HG03575 (cell line): ENCODE measurements around the gene NFE2L3.
"Not testable (repeated sequence)": the region's sequence is repeated elsewhere in the genome, so short reads cannot be mapped to it uniquely, and the experiment has no call there.

Source experiments
- ATAC-seq: cut with Tn5 transposase; IDR thresholded peaks from one replicate; pipeline ENCODE4 v1.9.1; 2021; ENCODE audit not compliant: unreplicated experiment, insufficient number of reproducible peaks, low FRiP score; ENCODE audit errors: extremely low read depth

The NFE2L3 gene

DNA sequence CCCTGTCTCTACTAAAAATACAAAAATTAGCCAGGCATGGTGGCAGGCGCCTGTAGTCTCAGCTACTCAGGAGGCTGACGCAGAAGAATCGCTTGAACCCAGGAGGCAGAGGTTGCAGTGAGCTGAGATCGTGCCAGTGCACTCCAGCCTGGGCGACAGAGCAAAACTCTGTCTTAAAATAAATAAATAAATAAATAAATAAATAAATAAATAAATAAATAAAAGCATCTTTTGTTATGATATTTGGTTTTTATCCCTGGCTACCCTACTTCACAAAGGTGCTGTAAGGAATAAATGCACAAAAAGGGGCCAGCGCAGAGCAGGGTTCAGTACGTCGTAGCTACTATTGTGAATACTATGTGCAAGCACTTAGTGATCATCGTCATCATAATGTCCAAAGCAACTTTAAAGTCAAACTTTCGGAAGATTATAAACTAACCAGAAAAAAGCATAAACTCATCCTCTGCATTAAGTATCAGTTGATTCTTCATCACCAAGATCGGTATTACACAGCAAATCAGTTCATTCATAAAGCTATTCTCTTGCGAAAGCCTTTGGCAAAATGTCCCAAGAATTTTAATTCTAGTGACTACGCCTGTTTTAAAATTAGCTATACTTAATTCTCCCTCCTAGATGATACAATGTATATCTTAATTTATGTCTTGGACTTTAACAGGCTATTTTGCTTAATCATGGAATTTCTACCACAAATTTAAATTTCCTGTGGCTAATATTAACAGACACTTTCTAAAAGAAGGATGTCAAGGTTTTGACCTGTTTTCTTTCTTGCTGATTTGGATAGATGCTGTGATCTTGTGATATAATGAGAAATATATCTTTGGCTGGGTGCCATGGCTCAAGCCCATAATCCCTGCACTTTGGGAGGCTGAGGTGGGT, 7.6 kb upstream of the NFE2L3 start:
- no peak for ATAC-seq

DNA sequence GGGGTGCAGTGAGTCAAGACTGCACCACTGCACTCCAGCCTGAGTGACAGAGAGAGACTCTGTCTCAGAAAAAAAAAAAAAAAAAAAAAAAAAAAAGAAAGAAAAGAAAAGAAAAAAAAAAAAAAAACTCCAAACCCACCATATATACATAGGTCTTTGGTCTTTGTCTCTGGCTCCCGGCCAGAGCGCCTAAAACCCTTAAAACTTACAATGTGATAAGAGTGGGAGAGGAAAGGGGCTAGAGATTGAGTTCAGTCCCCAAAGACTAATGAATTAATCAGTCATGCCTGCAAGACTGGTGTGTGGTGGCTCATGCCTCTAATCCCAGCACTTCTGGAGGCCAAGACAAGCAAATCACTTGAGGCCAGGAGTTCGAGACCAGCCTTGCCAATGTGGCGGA, 6.8 kb upstream of the NFE2L3 start:
- ATAC-seq = no peak

GRCh38 chr7:26147030-26147429, 5.0 kb upstream of the NFE2L3 start:
- no peak for ATAC-seq

GRCh38 chr7:26147646-26148306, 4.2 kb upstream of the NFE2L3 start:
- not testable (repeated sequence) for ATAC-seq

GRCh38 chr7:26148307-26148700, 3.7 kb upstream of the NFE2L3 start:
- ATAC-seq = not testable (repeated sequence)

DNA sequence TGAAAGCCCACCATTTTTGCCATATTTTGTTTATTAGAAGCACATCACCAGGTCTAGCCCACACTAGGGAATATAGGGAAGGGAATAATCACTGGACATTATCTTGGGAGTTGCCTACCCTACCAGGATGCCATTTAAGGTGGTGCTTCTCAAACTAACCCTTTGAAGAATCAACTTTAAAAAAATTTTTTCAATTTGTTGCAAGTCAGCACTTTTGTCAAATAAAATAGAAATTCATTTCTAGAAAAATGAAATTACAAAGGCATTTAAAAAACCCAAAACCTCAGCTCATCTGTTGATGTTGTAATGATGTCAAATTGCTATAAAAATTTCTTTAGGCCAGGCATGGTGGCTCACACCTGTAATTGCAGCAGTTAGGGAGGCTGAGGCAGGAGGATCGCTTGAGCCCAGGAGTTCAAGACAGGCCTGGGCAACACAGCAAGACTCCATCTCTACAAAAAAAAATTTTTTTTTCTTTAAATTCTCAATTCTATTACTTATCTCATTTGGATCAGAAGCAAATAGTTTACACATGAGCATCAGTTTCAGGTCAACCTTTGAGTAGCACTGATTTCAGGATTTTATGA, 2.5 kb upstream of the NFE2L3 start:
- ATAC-seq = no peak

DNA sequence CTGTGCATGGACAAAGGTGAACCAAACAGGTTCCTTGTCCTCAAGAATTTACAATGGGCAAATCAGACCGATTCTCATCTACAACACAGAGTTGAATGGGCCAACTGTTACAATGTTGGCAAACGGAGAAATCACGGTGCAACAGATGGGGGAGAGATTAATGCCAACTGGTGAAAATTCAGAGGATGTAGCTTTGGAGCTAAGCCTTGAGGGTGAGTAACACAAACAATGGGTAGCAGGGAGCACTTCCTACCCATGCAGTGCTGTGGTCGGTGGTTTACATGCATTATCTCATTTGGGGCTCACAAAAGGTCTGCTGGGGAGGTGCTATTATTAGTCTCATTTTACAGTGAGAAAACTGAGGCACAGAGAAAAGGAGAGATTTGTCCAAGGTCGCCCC, 902 bp upstream of the NFE2L3 start:
- no peak for ATAC-seq

- no peak for ATAC-seq
These were observed 397 bp upstream of the NFE2L3 start for GRCh38 chr7:26151650-26151952.

GRCh38 chr7:26152782-26153240, 813 bp downstream of the NFE2L3 start:
- ATAC-seq = not testable (repeated sequence)

DNA sequence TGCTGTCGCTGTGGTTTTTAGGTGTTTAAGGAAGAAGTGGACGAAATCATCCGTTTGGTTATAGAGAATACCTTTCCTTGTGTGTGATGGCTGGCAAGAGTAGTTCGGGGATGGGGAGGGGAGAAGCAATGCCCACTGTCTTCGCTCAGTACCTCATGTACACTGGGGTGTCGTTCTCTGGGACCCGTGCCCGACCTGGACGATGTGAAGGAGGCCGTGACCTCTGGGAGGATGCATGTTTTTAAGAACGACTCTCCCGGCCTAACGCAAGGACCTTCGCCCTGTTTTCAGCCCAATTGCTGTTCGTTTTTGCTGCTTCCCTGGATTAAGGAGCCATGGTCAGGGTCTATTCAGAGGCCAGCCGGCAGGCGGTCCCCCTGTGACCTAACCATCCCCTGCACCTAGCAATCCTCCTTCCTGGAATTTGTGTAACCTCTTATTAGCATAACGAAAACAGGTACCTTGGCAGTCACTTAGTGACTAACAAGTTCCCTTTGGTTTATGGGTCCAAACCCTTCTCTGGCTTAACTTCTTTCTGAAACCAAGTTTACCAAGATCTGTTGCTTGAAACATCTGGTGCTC, 1.3 kb downstream of the NFE2L3 start:
- no peak for ATAC-seq

DNA sequence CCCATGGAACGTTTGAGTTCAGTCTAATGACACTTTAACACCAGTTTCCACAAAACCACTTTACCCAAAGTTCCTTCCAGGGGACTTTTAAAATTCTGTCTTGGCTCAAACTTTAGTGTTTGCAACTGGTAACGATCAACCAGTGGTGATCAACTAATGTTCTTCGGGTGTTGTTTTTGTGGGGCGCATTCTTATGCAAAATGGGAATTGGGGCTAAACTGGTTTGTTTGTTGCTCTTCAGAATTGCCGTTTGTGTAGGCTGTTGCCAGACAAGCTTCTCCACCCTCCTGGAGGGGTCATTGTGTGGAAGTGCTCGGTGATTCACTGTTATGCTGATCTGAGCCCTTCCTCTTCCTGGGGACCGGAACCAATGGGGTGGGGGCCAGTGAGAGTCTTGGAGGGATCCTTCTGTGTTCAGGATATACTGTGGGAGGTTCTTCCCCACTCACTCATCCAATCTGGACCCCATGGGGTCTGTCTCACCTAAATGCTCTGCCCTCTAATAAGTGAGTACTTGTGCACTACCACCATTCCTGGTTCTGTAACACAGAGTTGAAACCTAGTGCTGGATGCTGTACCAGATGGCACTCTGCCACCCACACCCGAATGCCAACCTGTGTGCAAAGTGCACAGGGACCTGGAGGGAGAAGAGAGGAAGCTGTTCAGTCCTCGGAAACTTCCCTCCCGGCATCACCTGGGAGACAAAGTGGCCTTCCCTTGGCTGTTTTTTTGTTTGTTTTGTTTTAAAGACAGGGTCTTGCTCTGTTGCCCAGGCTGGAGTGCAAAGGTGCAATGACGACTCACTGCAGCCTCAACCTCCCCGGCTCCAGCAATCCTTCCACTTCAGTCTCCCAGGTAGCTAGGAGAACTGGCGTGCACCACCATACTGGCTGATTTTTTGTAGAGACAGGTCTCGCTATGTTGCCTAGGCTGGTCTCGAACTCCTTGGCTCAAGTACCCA, 2.1 kb downstream of the NFE2L3 start:
- ATAC-seq = no peak

- ATAC-seq = no peak
These were observed 3.8 kb downstream of the NFE2L3 start for GRCh38 chr7:26155531-26156375.

DNA sequence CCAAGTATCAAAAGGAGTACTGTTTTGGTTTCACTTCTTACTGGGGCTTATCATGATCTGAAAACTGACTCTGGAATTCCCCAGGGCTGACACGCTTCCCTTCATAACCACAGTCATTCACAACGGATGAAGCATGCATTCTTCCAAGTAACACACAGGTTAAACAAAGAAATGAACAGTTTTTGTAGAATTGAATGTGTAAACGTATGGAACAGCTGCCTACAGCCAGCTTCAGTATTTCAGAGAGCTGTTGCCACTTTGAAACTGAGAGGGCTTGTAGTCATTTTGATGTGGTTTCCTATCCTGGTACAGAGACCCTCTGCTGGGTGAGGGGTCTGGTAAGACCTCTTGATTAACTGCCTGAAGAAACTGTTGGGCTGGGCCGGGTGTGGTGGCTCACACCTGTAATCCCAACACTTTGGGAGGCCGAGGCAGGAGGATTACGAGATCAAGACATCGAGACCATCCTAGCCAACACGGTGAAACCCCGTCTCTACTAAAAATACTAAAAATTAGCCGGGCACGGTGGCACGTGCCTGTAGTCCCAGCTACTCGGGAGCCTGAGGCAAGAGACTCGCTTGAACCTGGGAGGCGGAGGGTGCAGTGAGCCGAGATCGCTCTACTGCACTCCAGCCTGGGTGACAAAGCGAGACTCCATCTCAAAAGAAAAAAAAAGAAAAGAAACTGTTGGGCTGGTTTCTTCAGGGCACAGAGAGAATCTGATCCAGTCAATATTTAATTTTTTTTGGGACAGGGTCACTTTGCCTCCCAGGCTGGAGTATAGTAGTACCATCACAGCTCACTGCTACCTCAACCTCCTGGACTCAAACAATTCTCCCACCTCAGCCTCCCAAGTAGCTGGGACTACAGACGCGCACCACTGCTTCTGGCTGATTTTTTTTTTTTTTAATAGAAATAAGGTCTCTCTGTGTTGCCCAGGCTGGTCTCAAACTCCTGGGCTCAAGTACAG, 4.7 kb downstream of the NFE2L3 start:
- ATAC-seq = no peak

- ATAC-seq = no peak
These were observed 5.6 kb downstream of the NFE2L3 start for GRCh38 chr7:26157520-26158105.

DNA sequence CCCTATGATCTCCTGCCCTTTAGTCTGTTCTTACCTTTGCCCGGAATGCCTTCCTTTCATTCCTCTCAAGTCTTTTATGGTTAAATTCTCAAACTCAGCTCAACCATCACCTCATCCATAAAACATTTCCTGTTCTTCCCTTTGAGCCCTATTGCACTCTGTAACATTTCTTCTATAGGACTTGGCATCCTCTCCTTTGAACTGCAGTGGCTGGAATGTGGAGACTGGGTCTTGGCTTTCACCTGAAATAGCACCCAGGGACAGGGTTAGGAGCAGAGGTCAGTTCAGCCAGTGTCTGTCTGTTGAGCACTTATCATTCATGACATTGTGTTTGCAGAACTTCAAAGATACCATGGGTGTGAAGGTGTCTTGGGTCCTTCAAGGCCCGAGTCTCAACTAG, 7.2 kb downstream of the NFE2L3 start:
- ATAC-seq = no peak

GRCh38 chr7:26160896-26161295, 8.9 kb downstream of the NFE2L3 start:
- ATAC-seq = no peak
